Gastrocnemius medialis (tissue), 4 donors: Measurements from ENCODE around the gene CHI3L1.

Experiments used
- POLR2A ChIP-seq, 2 donors: fragments of 450-650 bp; IDR thresholded peaks; one replicate each; pipeline ENCODE4 v1.6.1; 2017; ENCODE audit warnings: antibody characterized with exemption in 2 of 2, mild to moderate bottlenecking in 2 of 2, moderate library complexity in 2 of 2
- TF ChIP-seq, protein P1 (sequence below), 5 experiments: fragments of 450-650 bp in 3 of 5; fragments of 200-600 bp in 2 of 5; sonication (generic) in 2 of 5; IDR thresholded peaks in 4 of 5; conservative IDR thresholded peaks in 1 of 5; 1 replicate in 4 of 5; 2 replicates in 1 of 5; pipeline ENCODE4 v1.5.1; 2016 to 2019; ENCODE audit warnings: antibody characterized with exemption in 5 of 5, mild to moderate bottlenecking in 3 of 5, moderate library complexity in 3 of 5

DNA sequence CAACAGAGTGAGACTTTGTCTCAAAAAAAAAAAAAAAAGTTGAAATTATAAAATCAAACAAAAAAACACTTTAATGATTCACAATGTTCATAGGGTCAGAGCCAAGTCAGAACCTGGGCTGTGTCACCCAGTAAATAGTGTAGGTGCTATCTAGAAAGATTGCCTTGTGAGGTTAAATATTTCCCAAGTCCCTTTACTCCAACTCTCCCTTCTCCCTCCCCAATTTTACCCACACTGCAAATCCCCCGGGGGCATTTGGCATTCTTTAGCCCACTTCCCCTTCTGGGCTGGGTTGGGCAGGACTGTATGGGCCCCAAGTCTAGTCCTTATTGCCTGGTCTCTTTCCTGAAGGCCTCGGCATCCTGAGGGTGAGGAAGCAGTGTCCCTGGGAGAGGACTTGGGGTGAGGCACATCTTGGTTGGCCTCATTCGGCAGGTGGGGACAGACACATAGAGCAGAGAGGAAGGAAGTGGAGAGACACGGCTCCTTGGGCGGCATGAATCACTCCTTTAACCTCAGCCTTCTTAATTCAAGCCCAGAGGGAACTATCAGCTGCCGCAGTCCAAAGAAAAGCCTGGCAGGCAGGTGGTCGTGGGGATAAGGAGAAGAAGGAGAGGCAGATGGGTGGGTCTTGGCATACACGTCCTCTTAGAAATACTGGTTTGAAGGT, 50.7 kb downstream of the CHI3L1 start:
- TF ChIP-seq, protein P1, sequence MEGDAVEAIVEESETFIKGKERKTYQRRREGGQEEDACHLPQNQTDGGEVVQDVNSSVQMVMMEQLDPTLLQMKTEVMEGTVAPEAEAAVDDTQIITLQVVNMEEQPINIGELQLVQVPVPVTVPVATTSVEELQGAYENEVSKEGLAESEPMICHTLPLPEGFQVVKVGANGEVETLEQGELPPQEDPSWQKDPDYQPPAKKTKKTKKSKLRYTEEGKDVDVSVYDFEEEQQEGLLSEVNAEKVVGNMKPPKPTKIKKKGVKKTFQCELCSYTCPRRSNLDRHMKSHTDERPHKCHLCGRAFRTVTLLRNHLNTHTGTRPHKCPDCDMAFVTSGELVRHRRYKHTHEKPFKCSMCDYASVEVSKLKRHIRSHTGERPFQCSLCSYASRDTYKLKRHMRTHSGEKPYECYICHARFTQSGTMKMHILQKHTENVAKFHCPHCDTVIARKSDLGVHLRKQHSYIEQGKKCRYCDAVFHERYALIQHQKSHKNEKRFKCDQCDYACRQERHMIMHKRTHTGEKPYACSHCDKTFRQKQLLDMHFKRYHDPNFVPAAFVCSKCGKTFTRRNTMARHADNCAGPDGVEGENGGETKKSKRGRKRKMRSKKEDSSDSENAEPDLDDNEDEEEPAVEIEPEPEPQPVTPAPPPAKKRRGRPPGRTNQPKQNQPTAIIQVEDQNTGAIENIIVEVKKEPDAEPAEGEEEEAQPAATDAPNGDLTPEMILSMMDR (IDR thresholded peaks at IDR 0.05 in 4 of 5, conservative IDR thresholded peaks at IDR 0.05 in 1 of 5), result no peak
- TF ChIP-seq POLR2A (IDR thresholded peaks at IDR 0.05), result no peak
